ENCODE data around the gene LRRC63.

The LRRC63 gene

GRCh38 chr13:46297361-46297811, 85.7 kb downstream of the LRRC63 start:
- peak overlapping the region; percentile 56 for H3K4me2 ChIP-seq (ENCODE audit: insufficient read depth, low read length)
- H3K9ac ChIP-seq (ENCODE audit: low read depth, low read length) = peak overlapping the region; percentile 51
- peak; percentile 42 for DNase-seq
- H2AFZ ChIP-seq (ENCODE audit: low read depth, low read length) = peak overlapping the region; percentile 54
- H3K36me3 ChIP-seq (ENCODE audit: insufficient read depth, low read length) = no peaks in the 10 kb centered on the region
- peaks cover 55% of the 10 kb centered on the region for H3K4me1 ChIP-seq (ENCODE audit: insufficient read depth, low read length)
- TF ChIP-seq EZH2 (IDR thresholded peaks at IDR 0.05; ENCODE audit: borderline replicate concordance, low read depth, low read length, severe bottlenecking) = no peak
- TF ChIP-seq, protein P1, sequence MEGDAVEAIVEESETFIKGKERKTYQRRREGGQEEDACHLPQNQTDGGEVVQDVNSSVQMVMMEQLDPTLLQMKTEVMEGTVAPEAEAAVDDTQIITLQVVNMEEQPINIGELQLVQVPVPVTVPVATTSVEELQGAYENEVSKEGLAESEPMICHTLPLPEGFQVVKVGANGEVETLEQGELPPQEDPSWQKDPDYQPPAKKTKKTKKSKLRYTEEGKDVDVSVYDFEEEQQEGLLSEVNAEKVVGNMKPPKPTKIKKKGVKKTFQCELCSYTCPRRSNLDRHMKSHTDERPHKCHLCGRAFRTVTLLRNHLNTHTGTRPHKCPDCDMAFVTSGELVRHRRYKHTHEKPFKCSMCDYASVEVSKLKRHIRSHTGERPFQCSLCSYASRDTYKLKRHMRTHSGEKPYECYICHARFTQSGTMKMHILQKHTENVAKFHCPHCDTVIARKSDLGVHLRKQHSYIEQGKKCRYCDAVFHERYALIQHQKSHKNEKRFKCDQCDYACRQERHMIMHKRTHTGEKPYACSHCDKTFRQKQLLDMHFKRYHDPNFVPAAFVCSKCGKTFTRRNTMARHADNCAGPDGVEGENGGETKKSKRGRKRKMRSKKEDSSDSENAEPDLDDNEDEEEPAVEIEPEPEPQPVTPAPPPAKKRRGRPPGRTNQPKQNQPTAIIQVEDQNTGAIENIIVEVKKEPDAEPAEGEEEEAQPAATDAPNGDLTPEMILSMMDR (IDR thresholded peaks at IDR 0.05; ENCODE audit: borderline replicate concordance, extremely low read depth, low read length, poor library complexity, severe bottlenecking) = no peak
- H3K27me3 ChIP-seq (ENCODE audit: insufficient read depth, low read length, poor library complexity) = no peaks in the 10 kb centered on the region
- peaks cover 7% of the 10 kb centered on the region for H3K9me3 ChIP-seq (ENCODE audit: insufficient read depth, low read length, severe bottlenecking)
- no peaks in the 10 kb centered on the region for H3K79me2 ChIP-seq (ENCODE audit: insufficient read depth, low read length)
- peak overlapping the region in 1 of 2 experiments; percentile 44; a peak in 1 of 4 replicates for H3K4me3 ChIP-seq (ENCODE audit: low read depth in 1 of 2, low read length in 2 of 2)
- ATAC-seq (ENCODE audit: insufficient read depth, low read depth) = no peak
- peak overlapping the region; percentile 94 for H3K27ac ChIP-seq (ENCODE audit: low read length)
- no peaks in the 10 kb centered on the region for H4K20me1 ChIP-seq (ENCODE audit: insufficient read depth, low read length)

- DNase-seq (no peak), ATAC-seq (ENCODE audit: insufficient read depth, low read depth) (peak; percentile 58)
- Histone ChIP-seq H3K36me3 (ENCODE audit: insufficient read depth, low read length) (no peaks in the 10 kb centered on the region), H3K4me3 (ENCODE audit: low read depth in 1 of 2, low read length in 2 of 2) (no peak overlapping the region), H3K27me3 (ENCODE audit: insufficient read depth, low read length, poor library complexity) (no peaks in the 10 kb centered on the region), H3K79me2 (ENCODE audit: insufficient read depth, low read length) (no peaks in the 10 kb centered on the region), H3K27ac (ENCODE audit: low read length) (no peak overlapping the region), H3K4me2 (ENCODE audit: insufficient read depth, low read length) (no peak overlapping the region), H2AFZ (ENCODE audit: low read depth, low read length) (no peak overlapping the region), H3K9me3 (ENCODE audit: insufficient read depth, low read length, severe bottlenecking) (peaks cover 7% of the 10 kb centered on the region), H4K20me1 (ENCODE audit: insufficient read depth, low read length) (no peaks in the 10 kb centered on the region), H3K4me1 (ENCODE audit: insufficient read depth, low read length) (peaks cover 10% of the 10 kb centered on the region; the same call in 1 of the 2 replicates), H3K9ac (ENCODE audit: low read depth, low read length) (no peak overlapping the region)
- TF ChIP-seq EZH2 (IDR thresholded peaks at IDR 0.05; ENCODE audit: borderline replicate concordance, low read depth, low read length, severe bottlenecking) = no peak
- TF ChIP-seq, protein P1 (IDR thresholded peaks at IDR 0.05; ENCODE audit: borderline replicate concordance, extremely low read depth, low read length, poor library complexity, severe bottlenecking) = no peak
Measured at GRCh38 chr13:46303742-46304385, 92.1 kb downstream of the LRRC63 start.

DNA sequence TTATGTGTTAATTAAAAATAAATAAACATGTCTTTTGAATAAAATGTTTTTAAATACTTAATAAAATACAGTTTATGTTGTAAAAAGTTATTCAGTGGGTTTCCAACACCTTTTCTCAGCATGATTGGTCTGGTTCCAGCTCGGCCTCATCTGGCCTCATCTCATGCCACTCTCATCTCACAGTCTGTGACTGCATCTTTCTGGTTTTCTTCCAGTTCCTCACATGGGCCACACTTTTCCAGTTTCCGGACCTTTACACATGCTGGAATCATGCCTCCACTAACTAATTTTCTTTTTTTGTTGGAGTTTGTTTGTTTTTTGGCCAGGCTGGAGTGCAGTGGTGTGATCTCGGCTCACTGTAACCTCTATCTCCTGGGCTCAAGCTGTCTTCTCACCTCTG, 92.8 kb downstream of the LRRC63 start:
- no peaks in the 10 kb centered on the region for H3K36me3 ChIP-seq (ENCODE audit: insufficient read depth, low read length)
- peaks cover 10% of the 10 kb centered on the region; the same call in 1 of the 2 replicates for H3K4me1 ChIP-seq (ENCODE audit: insufficient read depth, low read length)
- DNase-seq (no peak), ATAC-seq (ENCODE audit: insufficient read depth, low read depth) (no peak)
- H2AFZ ChIP-seq (ENCODE audit: low read depth, low read length) = no peak overlapping the region; the same call in 1 of the 2 replicates
- TF ChIP-seq EZH2 (IDR thresholded peaks at IDR 0.05; ENCODE audit: borderline replicate concordance, low read depth, low read length, severe bottlenecking) = no peak
- TF ChIP-seq, protein P1 (IDR thresholded peaks at IDR 0.05; ENCODE audit: borderline replicate concordance, extremely low read depth, low read length, poor library complexity, severe bottlenecking) = no peak
- no peak overlapping the region for H3K4me3 ChIP-seq (ENCODE audit: low read depth in 1 of 2, low read length in 2 of 2)
- no peak overlapping the region for H3K4me2 ChIP-seq (ENCODE audit: insufficient read depth, low read length)
- peaks cover 6% of the 10 kb centered on the region for H3K9me3 ChIP-seq (ENCODE audit: insufficient read depth, low read length, severe bottlenecking)
- H3K27me3 ChIP-seq (ENCODE audit: insufficient read depth, low read length, poor library complexity) = no peaks in the 10 kb centered on the region
- H3K27ac ChIP-seq (ENCODE audit: low read length) = no peak overlapping the region
- H3K9ac ChIP-seq (ENCODE audit: low read depth, low read length) = no peak overlapping the region
- H4K20me1 ChIP-seq (ENCODE audit: insufficient read depth, low read length) = no peaks in the 10 kb centered on the region
- H3K79me2 ChIP-seq (ENCODE audit: insufficient read depth, low read length) = no peaks in the 10 kb centered on the region
